Measurements from ENCODE around the gene APPL2.

Gene APPL2

GRCh38 chr12:105235732-105236476, at the start of gene APPL2:
Gene APPL2, minus strand, starts transcription at chr12:105236174. Its CDS starts 162 bp downstream, at chr12:105236012.
- peak; percentile 90 for DNase-seq

GRCh38 chr12:105285378-105285777, 49.4 kb upstream of the APPL2 start:
- no peak for DNase-seq

GRCh38 chr12:105281694-105282049, 45.7 kb upstream of the APPL2 start:
- no peak for DNase-seq

- peak; percentile 40 for DNase-seq
Measured at GRCh38 chr12:105280966-105281693, 45.2 kb upstream of the APPL2 start.

GRCh38 chr12:105279460-105280056, 43.6 kb upstream of the APPL2 start:
- DNase-seq: peak; percentile 46

GRCh38 chr12:105278043-105278697, 42.2 kb upstream of the APPL2 start:
- no peak for DNase-seq

- DNase-seq: no peak
Measured at GRCh38 chr12:105275997-105276733, 40.2 kb upstream of the APPL2 start.

GRCh38 chr12:105274571-105274970, 38.6 kb upstream of the APPL2 start:
- DNase-seq: no peak

GRCh38 chr12:105273601-105274000, 37.6 kb upstream of the APPL2 start:
- DNase-seq: no peak

GRCh38 chr12:105272814-105273416, 36.9 kb upstream of the APPL2 start:
- DNase-seq: no peak

GRCh38 chr12:105272152-105272551, 36.2 kb upstream of the APPL2 start:
- DNase-seq: no peak

- no peak for DNase-seq
Measured at GRCh38 chr12:105271364-105271763, 35.4 kb upstream of the APPL2 start.

GRCh38 chr12:105270671-105271255, 34.8 kb upstream of the APPL2 start:
- DNase-seq: no peak

GRCh38 chr12:105267711-105268110, 31.7 kb upstream of the APPL2 start:
- no peak for DNase-seq

- no peak for DNase-seq
Measured at GRCh38 chr12:105264771-105265170, 28.8 kb upstream of the APPL2 start.

- peak; percentile 73 for DNase-seq
Measured at GRCh38 chr12:105262461-105263184, 26.6 kb upstream of the APPL2 start.

- no peak for DNase-seq
Measured at GRCh38 chr12:105261010-105261409, 25.0 kb upstream of the APPL2 start.

GRCh38 chr12:105259226-105259625, 23.3 kb upstream of the APPL2 start:
- no peak for DNase-seq

- DNase-seq: peak; percentile 99
Measured at GRCh38 chr12:105257321-105257728, 21.4 kb upstream of the APPL2 start.

GRCh38 chr12:105256921-105257320, 20.9 kb upstream of the APPL2 start:
- peak; percentile 97 for DNase-seq

- DNase-seq: peak; percentile 49
Measured at GRCh38 chr12:105256431-105256830, 20.5 kb upstream of the APPL2 start.
